HG03064 (cell line): ENCODE results near the gene AK1.
"Not testable (repeated sequence)": the region's sequence is repeated elsewhere in the genome, so short reads cannot be mapped to it uniquely, and the experiment has no call there.

Experiments used
- ATAC-seq: cut with Tn5 transposase; IDR thresholded peaks from one replicate; pipeline ENCODE4 v1.9.1; 2021; ENCODE audit warnings: low read depth; ENCODE audit not compliant: unreplicated experiment

AK1 gene

DNA sequence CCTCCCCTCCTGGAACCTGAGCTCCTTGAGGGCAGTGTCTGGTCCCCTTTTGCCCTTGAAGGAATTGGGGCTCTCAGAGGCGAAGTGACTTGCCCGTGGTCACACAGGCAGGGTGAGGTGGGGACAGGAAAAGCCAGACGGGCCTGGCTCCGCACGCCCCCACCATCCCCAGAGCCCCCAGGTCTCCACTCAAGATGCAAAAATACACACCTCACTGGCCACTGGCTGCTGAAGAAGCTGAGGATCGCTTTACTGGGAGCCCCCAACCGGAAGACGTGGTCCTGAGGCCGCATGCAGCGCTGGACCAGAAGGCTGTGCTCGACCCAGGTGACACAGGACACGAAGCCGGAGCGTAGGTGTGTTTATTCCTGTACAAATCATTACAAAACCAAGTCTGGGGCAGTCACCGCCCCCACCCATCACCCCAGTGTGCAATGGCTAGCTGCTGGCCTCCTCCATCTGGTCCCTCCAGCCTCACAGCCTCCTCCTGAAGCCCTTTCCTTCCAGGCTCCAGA, 7.6 kb upstream of the AK1 start:
- no peak for ATAC-seq

DNA sequence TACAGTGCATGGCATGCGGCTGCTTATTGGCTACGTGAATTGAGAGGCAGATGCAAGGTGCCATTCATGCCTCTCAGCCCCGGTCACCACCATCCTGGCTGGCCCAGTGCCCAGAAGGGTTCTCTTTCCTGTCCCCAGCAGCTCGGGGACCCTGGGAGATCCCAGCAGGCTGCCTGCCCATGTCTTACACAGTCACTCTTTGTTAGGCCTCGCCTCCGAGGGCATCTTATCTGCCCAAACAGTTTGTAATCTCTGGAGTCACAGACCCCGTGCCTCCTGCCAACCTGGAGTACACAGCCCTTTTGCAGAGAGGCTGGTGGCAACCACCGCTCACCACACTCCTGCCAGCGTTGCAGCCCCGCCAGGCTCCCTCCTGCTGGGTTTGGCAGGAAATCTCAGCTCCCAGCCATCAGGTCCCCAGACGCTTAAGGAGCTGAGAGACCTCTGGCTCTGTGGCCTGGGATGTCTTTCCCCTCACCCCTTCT, 7.0 kb upstream of the AK1 start:
- no peak for ATAC-seq

DNA sequence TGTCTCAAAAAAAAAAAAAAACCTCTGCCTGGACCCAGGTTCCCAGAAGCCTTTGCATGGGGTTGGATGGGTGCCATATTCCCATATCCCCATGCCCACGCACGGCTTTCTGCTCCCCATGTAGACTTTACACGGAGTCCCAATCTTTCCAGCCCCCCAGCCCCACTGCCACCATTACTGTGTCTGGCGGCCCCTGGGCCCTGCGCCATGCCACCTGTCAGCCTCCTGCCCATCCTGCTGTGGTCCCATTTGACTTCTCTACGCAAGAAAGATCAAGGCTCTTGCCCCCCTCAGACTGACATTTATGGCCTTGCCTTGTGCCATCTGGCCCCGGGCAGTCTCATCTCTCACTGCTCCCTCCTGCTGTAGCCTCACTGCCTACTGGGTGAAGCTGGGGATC, 6.5 kb upstream of the AK1 start:
- ATAC-seq = no peak

DNA sequence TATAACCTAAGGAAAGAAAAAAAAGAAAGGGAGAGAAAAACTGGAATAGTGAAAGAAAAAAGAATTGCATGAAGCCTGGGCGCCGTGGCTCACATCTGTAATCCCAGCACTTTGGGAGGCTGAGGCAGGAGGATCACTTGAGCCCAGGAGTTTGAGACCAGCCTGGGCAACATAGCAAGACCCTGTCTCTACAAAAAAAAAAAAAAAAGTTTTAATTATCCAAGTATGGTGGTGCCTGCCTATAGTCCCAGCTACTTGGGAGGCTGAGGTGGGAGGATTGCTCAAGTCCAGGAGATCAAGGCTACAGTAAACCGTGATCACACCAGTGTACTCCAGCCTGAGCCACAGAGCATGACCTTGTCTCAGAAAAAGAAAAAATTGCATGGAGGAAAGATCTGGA, 4.2 kb upstream of the AK1 start:
- not testable (repeated sequence) for ATAC-seq

DNA sequence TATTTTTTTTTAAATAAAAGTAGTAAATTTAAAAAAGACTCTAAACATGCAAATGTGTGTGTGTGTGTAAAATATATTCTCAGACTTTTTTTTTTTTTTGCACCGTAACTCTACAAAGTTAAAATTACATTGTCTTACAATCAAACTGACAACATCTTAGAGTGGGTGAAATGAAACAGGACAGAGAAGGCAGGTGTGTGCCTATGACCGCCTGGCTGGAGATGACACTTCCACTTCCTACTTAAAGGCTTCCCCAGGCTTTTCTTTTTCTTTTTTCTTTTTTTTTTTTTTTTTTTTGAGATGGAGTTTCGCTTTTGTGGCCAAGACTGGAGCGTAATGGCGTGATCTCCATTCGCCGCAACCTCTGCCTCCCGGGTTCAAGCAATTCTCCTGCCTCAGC, 2.7 kb upstream of the AK1 start:
- ATAC-seq = no peak

DNA sequence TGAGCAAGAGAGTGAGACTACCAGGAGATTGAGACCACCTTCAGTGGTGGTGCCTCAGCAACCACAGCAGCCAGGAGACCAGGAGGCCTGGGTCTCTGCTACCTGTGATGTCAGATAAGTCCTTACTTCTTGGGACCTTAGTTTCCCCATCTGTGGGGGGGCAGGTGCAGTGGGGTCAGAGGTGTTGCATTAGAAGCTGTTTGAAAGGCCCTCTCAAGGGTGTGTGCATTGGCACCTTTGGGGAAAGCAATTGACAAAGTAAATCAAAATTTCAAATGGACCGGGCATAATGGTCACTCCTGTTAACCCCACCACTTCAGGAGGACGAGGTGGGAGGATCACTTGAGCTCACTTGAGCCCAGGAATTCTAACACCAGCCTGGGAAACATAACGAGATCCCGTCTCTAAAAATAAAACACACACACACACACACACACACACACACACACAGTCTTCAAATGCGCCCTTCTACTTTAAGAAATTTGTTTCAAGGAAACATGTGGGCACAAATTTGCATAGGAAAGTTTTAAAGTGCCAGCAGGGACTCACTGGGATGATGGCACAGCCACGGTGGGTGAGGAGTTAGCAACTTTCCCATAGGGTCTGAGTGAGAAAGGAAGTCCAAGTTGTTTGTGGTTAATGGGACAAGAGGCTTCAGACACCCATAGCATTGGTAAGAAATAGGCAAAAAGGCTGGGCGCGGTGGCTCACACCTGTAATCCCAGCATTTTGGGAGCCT, 1.3 kb upstream of the AK1 start:
- ATAC-seq = no peak

DNA sequence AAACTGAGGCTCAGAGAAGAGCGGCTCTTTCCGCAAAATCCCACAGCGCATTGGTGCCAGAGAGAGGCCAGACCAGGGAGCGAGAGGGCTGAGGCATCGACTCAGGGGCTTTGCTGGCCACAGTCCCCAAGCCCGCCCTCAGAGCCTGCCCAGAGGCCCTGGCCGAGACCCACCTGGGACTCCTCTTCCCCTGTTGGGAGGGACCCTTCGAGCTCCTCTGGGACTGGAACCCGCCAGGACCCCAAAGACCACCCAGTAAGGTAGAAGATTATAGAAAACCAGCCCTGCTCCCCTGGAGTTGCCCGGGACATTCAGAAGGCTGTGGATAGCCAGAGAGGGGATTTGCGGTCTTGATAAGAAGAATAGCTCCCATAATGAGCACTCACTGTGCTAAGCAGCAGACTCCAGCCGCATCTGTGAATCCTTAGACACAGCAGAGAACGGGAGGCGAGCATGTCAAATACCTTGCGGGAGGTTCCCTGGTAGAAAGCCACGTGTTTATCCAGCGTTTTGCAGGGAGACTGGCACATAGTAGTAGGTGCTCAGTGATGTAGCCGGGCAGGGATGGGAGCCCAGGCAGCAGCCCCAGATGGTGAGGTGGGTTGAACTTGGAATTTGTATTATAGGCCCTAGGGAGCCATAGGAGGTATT, 651 bp upstream of the AK1 start:
- ATAC-seq = no peak

DNA sequence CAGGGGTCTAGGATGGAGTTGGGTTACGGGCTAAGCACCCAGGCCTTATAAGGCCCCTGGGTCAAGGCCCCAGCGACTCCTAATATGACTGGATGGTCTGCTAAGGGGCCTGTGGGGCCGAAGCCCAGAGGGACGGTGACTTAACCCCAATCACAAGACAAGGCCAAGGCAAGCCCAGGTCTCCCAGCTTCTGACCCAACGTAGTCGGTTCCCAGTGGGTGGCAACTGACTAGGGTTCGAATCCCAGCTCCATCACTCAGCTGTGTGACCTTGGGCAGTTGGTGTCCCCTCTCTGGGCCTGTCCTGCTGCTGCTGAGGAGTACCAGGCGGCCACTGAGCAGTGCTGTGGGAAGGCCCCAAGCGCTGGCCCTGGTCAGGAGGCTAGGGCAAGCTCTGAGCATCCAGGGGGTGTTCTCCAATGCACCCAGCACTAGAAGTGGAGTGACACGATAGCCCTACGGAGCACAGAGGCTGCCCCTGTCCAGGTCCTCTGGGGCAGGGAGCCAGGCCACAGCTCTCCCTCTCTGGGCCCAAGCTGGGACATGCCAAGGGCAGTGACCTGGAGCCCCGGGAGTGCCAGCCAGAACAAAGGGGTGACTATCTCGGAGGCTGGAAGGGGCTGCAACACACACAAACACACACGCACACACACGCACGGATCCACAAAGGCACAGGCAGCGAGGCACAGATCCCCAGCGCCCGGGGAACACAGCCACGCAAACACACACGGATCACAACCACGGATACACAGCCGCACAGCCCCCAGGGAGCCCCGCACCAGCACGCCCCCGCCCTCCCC, 512 bp downstream of the AK1 start:
- no peak for ATAC-seq

DNA sequence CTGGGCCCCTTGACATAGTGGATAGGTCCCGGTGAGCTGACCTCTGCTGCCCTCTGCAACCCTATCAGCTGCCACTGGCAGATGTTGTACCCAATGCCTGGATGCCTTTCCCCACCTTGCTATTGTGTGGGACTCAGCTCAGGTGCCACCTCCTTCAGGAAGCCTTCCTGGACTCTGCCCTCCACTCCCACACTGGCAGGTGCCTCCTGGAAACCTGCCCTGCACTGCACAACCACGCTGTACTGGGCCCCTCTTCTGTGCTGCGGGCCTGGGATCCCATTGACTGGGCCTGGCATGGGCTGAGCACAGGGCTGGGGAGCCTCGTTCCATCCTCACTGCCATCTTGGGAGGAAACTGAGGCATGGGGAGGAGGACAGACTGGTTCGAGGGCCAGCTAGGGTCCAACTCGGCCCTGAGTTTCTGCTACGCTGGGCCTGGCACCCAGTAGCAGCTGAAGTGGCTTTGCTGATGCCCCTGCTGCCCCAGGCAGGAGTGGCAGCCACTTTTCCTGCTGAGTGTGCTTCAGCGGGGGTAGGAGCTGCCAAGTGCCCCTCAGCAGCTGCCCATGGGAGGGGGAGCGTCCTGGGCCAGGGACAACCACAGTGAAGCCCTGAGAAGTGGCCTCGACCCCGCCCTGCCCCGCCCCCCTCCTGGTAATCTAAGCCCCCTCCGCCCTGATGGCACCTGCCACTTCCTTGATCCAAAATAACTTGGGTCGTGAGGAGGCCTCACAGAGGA, 1.3 kb downstream of the AK1 start:
- no peak for ATAC-seq

DNA sequence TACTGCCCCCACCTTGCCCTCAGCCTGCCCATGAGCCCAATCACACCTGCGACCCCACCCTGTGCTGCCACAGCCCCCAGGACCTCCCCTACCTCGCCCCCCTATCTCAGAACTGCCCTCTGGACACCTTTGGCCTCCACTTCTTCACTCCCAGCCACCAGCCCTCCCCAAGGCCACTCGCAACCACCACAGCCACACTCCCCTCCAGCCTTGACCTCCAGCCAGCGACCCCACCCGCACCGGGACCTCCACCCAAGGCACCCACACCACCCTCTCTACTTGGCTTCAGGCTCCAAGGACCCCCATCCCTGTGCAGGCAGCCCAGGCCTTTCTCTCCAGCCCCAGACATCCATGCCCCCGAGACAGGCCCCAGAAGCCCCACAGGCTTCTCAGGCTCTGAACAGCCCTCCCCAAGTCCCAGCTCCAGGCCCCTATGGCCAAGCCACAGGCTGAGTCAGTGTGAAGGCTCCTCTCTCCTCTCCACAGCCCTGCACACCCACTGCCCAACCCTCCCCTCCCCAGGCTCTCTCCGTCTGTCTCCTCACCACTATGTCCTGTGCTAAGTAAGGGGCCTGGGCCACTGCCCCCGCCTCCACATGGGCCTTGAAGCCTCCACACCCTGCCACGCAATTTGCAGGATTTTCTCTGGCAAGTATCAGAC, 2.0 kb downstream of the AK1 start:
- no peak for ATAC-seq

DNA sequence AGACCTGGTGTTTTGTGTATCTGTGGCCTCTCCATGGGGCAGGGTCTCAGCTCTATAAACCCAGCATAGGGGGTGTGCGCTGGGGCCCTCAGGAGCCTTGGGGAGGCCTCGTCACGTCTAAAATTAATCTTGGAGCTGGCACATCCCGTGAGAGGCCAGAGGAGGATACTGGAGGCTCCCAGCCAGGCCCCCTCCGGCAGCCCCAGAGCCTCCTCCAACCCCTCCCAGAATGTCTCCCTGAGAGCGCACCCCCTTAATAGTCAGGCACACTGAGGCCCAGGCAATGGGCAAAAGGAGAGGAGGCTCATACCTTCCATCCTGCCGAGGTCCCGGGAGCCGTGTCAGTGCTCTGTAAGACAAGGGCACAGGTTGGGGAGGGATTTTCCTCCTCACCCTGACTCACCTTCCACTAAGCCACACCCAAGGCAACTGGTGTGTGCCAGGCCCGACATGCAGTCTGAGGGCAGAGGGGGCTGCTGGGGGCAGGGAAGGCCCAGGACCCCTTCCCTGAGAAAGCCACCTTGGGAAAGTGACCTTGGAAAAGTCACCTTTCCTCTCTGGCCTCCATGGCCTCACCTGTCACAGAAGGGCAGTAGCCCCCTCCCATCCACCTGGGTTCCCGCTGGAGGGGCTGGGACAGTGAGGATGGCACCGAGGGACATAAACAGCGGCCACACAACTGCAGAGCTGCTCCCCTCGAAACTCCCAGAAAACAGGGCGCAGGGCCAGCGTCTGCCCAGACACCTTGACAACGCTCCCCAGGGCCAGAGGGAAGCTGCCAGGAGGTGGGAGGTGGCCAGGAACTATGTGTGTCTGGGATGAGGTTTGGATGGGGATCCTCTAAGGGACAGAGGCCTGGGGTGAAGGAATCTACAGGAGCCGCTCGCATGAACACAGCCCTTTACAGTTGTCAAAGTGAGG, 2.9 kb downstream of the AK1 start:
- ATAC-seq = no peak

DNA sequence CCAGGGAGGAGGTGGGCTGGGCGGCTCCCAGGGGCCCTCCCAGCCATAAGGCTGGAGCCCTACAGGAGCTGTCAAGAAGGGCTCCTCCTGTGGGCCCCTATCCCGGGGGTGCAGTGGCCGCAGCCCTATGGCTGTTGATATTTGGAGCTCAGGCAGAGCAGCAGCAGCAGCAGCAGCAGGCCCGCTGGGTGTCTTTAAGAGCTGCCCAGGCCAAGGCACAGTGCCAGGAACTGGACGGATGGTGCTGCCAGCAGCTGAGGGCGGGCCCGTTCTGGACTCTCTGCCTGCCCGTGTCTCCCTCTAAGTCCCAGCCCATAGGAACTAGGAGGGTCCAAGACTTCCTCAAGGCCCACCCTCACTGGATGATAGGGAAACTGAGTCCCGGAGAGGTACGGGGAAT, 3.6 kb downstream of the AK1 start:
- ATAC-seq = no peak

DNA sequence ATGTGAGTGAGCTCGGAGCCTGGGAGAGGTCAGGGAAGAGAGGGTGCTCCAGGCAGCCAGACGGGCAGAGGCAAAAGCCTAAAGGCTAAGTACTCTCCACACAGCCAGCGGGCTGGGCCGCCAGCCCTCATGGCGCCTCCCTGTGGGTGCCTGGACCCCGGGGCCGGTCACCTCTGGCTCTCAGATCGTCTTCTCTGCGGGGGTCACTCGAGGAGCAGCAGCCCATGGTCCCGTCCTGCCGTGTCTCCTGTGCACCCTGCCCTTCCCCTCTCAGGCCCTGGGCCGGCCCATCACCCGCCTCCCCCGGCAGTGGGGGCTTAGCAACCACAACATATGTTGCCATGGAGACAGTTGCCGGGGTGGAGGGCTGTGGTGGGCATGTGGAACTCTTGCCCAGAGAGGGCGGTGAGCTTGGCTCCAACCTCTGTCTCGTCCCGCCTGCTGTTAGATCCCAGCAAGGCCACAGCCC, 4.2 kb downstream of the AK1 start:
- no peak for ATAC-seq

DNA sequence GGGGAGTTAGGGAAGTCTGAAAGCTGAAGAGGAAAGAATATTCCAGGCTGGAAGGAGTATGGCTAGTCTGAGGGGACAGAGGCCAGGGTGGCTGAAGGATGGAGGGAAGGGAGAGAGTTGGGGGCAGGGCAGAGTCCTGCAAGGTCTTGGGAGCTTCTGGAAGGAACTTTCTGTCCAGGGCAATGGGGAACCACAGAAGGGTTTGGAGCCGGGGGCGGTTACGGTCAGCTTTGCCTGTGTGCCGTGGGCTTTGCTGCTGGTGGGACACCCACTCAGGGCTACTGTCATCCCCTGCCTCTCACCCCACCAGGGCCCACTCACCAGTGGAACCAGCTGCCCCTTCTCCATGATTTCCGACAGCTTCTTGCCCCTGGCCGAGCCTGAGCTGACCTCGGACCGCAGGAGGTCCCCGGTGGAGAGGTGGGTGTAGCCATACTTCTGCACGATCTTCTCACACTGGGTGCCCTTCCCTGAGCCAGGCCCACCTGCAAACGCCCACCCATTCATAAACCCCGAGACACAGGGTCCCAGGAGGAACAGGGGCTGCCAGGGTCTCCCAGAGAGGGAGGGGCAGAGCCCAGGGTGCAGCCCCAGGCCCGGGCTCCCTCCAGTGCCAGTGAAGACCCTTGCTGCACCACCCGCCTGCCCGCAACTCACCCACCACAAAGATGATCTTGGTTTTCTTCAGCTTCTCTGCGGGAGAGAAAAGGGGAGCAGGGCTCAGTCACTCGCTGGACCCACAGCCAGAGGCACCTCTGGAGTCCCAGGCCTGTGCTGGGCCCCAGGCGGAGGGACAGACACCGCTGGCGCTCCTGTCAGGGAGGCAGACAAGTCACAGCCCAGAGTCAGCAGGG, 4.9 kb downstream of the AK1 start:
- ATAC-seq = no peak

DNA sequence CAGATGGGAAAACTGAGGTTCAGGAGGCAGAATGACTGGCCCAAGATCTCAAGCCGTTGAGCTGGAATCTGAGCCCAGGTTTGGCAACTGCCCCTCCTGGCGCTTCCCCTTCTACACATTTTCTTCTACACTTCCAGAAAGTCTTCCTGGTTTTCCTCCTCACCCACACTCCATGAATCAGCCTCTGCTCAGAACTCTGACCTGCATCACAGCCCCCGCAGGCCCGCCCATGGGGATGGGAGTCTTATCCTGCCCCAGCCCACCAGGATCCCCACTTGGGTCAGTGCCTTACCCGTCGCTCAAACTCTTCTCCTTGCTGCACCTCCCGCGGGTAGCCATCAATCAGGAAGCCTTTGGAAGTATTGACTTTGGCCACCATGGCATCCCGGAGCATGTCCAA, 5.9 kb downstream of the AK1 start:
- no peak for ATAC-seq

DNA sequence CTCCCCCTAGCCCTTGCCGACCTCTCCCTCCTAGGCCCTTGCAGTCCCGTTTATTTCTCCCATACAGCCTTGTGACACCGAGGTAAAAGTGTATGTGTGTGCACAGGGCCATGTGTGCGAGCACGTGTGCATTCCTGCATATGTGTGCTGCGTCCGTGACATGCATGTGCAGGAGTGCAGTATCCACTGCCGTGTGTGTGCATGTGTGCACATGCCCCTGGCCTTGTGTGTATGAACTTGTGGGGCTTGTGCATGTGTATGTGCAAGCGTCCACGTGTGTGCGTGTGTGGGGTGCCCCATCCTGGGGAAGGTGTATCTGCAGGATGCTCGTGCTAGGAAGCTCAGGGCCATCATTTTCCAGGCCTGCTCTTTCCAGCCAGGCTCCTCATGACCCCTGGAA, 6.6 kb downstream of the AK1 start:
- no peak for ATAC-seq

DNA sequence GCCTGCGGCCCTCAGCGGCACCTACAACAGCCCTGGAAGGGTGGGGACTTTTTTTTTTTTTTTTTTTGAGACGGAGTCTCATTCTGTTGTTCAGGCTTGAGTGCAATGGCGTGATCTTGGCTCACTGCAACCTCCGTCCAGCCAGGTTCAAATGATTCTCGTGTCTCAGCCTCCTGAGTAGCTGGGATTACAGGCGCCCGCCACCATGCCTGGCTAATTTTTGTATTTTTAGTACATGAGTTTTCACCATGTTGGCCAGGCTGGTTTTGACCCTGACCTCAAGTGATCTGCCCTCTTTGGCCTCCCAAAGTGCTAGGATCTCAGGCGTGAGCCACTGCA, 7.4 kb downstream of the AK1 start:
- ATAC-seq = not testable (repeated sequence)
